PFSK-1 (cell line): ENCODE data around the gene RELL1.

Source experiments
- FOXP2 ChIP-seq: optimal IDR thresholded peaks from 2 replicates; pipeline ENCODE3; 2011; ENCODE audit warnings: borderline replicate concordance, control low read depth, inconsistent platforms; ENCODE audit not compliant: insufficient read depth; ENCODE audit errors: extremely low read length, extremely low read depth
- POLR2AphosphoS5 ChIP-seq: IDR thresholded peaks from 2 replicates; pipeline ENCODE4 v1.6.1; 2012; ENCODE audit warnings: low read depth, mild to moderate bottlenecking, control low read depth, low read length, moderate library complexity
- REST ChIP-seq, 2 experiments: IDR thresholded peaks; 2 replicates each; pipeline versions ENCODE4 v1.6.1 to v1.8.0; 2011 to 2012; ENCODE audit warnings: low read depth in 2 of 2, low read length in 2 of 2, control low read depth in 1 of 2, inconsistent platforms in 1 of 2, mild to moderate bottlenecking in 1 of 2, moderate library complexity in 1 of 2; ENCODE audit not compliant: insufficient read depth in 1 of 2
- SIN3A ChIP-seq: IDR thresholded peaks from 2 replicates; pipeline ENCODE4 v1.6.1; 2012; ENCODE audit warnings: mild to moderate bottlenecking, low read length, moderate library complexity, borderline replicate concordance; ENCODE audit not compliant: insufficient read depth
- TAF1 ChIP-seq: IDR thresholded peaks from 2 replicates; pipeline ENCODE4 v1.6.1; 2012; ENCODE audit warnings: low read length, control low read depth, borderline replicate concordance; ENCODE audit not compliant: insufficient read depth

The RELL1 gene

GRCh38 chr4:37595875-37596680 lies 90.1 kb downstream of the RELL1 start:
- TF ChIP-seq SIN3A (no peak), TAF1 (no peak), REST (IDR thresholded peaks at IDR 0.05; ENCODE audit: insufficient read depth in 1 of 2, low read depth in 2 of 2, low read length in 2 of 2) (no peak), FOXP2 (no peak), POLR2AphosphoS5 (no peak)

- no peak for TF ChIP-seq FOXP2
- no peak for TF ChIP-seq POLR2AphosphoS5
- TF ChIP-seq SIN3A, result no peak
- TF ChIP-seq TAF1, result no peak
- no peak for TF ChIP-seq REST (IDR thresholded peaks at IDR 0.05; ENCODE audit: insufficient read depth in 1 of 2, low read depth in 2 of 2, low read length in 2 of 2)
Observed at GRCh38 chr4:37594099-37594498, 92.1 kb downstream of the RELL1 start.

GRCh38 chr4:37591349-37591748 lies 94.8 kb downstream of the RELL1 start:
- no peak for TF ChIP-seq POLR2AphosphoS5
- no peak for TF ChIP-seq SIN3A
- no peak for TF ChIP-seq REST (IDR thresholded peaks at IDR 0.05; ENCODE audit: insufficient read depth in 1 of 2, low read depth in 2 of 2, low read length in 2 of 2)
- TF ChIP-seq FOXP2, result no peak
- no peak for TF ChIP-seq TAF1

GRCh38 chr4:37590016-37590415 lies 96.2 kb downstream of the RELL1 start:
- TF ChIP-seq FOXP2 (no peak), REST (IDR thresholded peaks at IDR 0.05; ENCODE audit: insufficient read depth in 1 of 2, low read depth in 2 of 2, low read length in 2 of 2) (no peak), SIN3A (no peak), POLR2AphosphoS5 (no peak), TAF1 (no peak)
